ENCODE results near the gene ABCD3.

- TF ChIP-seq HDAC2 (IDR thresholded peaks at IDR 0.05; ENCODE audit: borderline replicate concordance in 1 of 2, low read depth in 2 of 2, low read length in 2 of 2) (no peak), NANOG (IDR thresholded peaks at IDR 0.05; ENCODE audit: insufficient read depth, low read depth, low read length, poor library complexity, severe bottlenecking) (no peak), EZH2 (IDR thresholded peaks at IDR 0.05; ENCODE audit: low read depth, low read length, severe bottlenecking) (no peak), CEBPB (IDR thresholded peaks at IDR 0.05; ENCODE audit: low read depth, low read length) (no peak), TBP (IDR thresholded peaks at IDR 0.05; ENCODE audit: low read depth, low read length) (no peak), CTCF (IDR thresholded peaks at IDR 0.05; ENCODE audit: control extremely low read depth in 1 of 3, insufficient read depth in 1 of 3, low read depth in 1 of 3, low read length in 3 of 3) (no peak), EGR1 (IDR thresholded peaks at IDR 0.05; ENCODE audit: borderline replicate concordance, low read depth, low read length) (no peak), POLR2AphosphoS5 (IDR thresholded peaks at IDR 0.05; ENCODE audit: low read depth, low read length) (no peak), RFX5 (IDR thresholded peaks at IDR 0.05; ENCODE audit: borderline replicate concordance, low read depth, low read length) (no peak), ATF3 (IDR thresholded peaks at IDR 0.05; ENCODE audit: insufficient read depth, low read depth, low read length) (no peak), POLR2A (IDR thresholded peaks at IDR 0.05; ENCODE audit: control extremely low read depth in 1 of 2, low read depth in 2 of 2, low read length in 2 of 2) (no peak), RBBP5 (IDR thresholded peaks at IDR 0.05; ENCODE audit: borderline replicate concordance, low read depth, low read length) (no peak), JUN (IDR thresholded peaks at IDR 0.05; ENCODE audit: low read depth, low read length) (no peak), SP4 (IDR thresholded peaks at IDR 0.05; ENCODE audit: low read length) (no peak)
These were observed 135.7 kb downstream of the ABCD3 start for GRCh38 chr1:94553931-94554330.
